PC-3 (cell line): ENCODE results near the gene CCR6.

Experiments
- CTCF ChIP-seq: fragments of 300-600 bp; sonication (generic); conservative IDR thresholded peaks from 2 replicates; pipeline ENCODE4 v1.5.1; 2017; ENCODE audit warnings: antibody characterized with exemption, low read depth, mild to moderate bottlenecking, low read length
- EZH2 ChIP-seq: fragments of 300-600 bp; sonication (generic); IDR thresholded peaks from one replicate; pipeline ENCODE4 v1.6.1; 2017; ENCODE audit warnings: antibody characterized with exemption, mild to moderate bottlenecking, low read length; ENCODE audit not compliant: unreplicated experiment
- EZH2phosphoT487 ChIP-seq: fragments of 300-600 bp; sonication (generic); IDR thresholded peaks from 2 replicates; pipeline ENCODE4 v1.6.1; 2018; ENCODE audit warnings: mild to moderate bottlenecking, antibody characterized with exemption, low read length, borderline replicate concordance

GRCh38 chr6:167163476-167164011 lies 40.6 kb downstream of the CCR6 start:
- TF ChIP-seq CTCF (no peak), EZH2 (no peak), EZH2phosphoT487 (no peak)
